ENCODE measurements around the gene SUN2. TPM values are rescaled to one million over a fixed set of nuclear protein-coding genes. Genes with fewer than 3 reads are reported as not detected.

The SUN2 gene
- total and polyA plus RNA-seq, 8 donors: 44.8 to 99.2 (median 76.4) TPM

- H3K4me1 ChIP-seq: no peaks in the 10 kb centered on the region
- WGBS, 2 donors: 69 to 81% methylated on average over 13 of the region's 13 CpGs
- H3K36me3 ChIP-seq: peaks cover 0 to 12% (median 10%) of the 10 kb centered on the region in 3 donors
- no peak overlapping the region for H3K27ac ChIP-seq
- H3K27me3 ChIP-seq: no peaks in the 10 kb centered on the region
- ATAC-seq: no peak
- FAIRE-seq: no peak
- DNase-seq: no peak
- no peak overlapping the region for H3K4me3 ChIP-seq
- no peak for TF ChIP-seq CTCF (IDR thresholded peaks at IDR 0.05)
- intact Hi-C loops (cut with DNase I): no loop called here
- no peaks in the 10 kb centered on the region for H3K9me3 ChIP-seq
These were observed 25.2 kb upstream of the SUN2 start for GRCh38 chr22:38781033-38781432.

GRCh38 chr22:38777087-38777671 lies 21.4 kb upstream of the SUN2 start:
- FAIRE-seq: no peak
- no peaks in the 10 kb centered on the region for H3K4me1 ChIP-seq
- intact Hi-C loops (cut with DNase I): no loop called here
- no peaks in the 10 kb centered on the region for H3K27me3 ChIP-seq
- TF ChIP-seq CTCF (IDR thresholded peaks at IDR 0.05): no peak
- H3K36me3 ChIP-seq: peaks cover 0 to 12% (median 10%) of the 10 kb centered on the region in 3 donors
- no peak for DNase-seq
- no peak overlapping the region for H3K4me3 ChIP-seq
- H3K27ac ChIP-seq: no peak overlapping the region
- H3K9me3 ChIP-seq: no peaks in the 10 kb centered on the region
- WGBS, 2 donors: 88 to 92% methylated on average over 23 to 27 of the region's 27 CpGs
- ATAC-seq: no peak

DNA sequence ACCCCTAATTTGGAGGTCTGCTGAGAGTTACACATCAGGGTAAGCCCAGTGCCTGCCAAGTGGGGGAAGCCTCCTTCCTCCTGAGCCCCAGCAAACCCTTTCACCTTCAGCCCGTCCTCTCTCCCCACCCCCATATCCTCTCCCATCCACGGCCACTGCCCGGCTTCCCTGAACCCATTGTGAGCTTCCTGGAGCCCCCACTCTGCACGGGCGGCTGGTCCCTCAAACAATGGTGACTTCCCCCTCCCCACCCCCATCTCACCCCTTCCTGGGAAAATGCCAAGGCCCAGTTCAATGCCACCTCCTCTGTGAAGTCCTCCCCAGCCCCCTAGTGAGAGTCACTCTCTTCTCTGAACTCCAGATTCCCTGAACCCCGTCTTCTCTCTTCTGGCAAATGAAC lies 20.3 kb upstream of the SUN2 start:
- no peak for FAIRE-seq
- no peak overlapping the region for H3K27ac ChIP-seq

GRCh38 chr22:38775656-38776055 lies 19.9 kb upstream of the SUN2 start:
- ATAC-seq (no peak), DNase-seq (no peak), FAIRE-seq (no peak)
- Histone ChIP-seq H3K4me1 (no peaks in the 10 kb centered on the region), H3K27ac (no peak overlapping the region), H3K4me3 (no peak overlapping the region), H3K36me3 (peaks cover 0 to 11% (median 7%) of the 10 kb centered on the region in 3 donors), H3K27me3 (no peaks in the 10 kb centered on the region), H3K9me3 (no peaks in the 10 kb centered on the region)
- TF ChIP-seq CTCF (IDR thresholded peaks at IDR 0.05): no peak
- intact Hi-C loops (cut with DNase I): no loop called here
- 78 to 82% methylated on average over 13 of the region's 13 CpGs for WGBS, 2 donors

More for the DNA sequence above, 20.3 kb upstream of the SUN2 start:
- WGBS, 2 donors: 62 to 68% methylated on average over 6 of the region's 6 CpGs
- TF ChIP-seq CTCF (IDR thresholded peaks at IDR 0.05): no peak
- ATAC-seq (no peak), DNase-seq (no peak)
- Histone ChIP-seq H3K27me3 (no peaks in the 10 kb centered on the region), H3K4me1 (no peaks in the 10 kb centered on the region), H3K36me3 (peaks cover 0 to 12% (median 10%) of the 10 kb centered on the region in 3 donors), H3K4me3 (no peak overlapping the region), H3K9me3 (no peaks in the 10 kb centered on the region)
- intact Hi-C loops (cut with DNase I): no loop called here

DNA sequence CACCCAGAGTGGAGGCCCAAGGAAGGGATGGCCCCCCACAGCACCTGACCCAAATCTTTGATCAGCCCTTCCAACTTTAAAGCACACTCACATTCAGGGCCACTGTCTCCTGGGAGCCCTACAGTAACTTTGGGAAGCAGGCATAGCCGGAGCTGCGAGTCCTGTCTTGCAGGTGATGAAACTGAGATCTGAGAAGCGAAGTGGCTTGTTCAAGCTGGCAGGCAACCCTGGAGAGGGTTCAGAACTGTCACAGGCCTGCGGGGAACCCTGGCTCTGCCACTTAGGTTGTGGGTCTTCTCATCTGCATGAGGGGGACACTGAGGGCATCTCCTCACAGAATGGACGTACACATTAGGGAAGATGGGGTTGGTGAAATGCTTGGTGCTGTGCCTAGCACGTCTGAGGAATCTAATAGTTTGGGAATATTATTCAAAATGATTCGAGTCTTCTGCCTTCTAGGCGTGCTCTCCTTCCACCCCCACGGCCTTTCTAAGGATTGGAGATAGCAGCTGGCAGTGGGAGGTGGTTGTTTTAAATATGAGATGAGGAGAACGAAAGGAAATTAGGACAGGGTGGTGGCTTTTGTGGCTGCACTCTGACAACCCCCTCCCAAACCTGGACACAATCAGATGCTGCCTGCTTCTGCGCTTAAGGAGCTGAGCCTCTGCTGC lies 18.8 kb upstream of the SUN2 start:
- Histone ChIP-seq H3K9me3 (no peaks in the 10 kb centered on the region), H3K4me3 (no peak overlapping the region), H3K27ac (no peak overlapping the region), H3K4me1 (no peaks in the 10 kb centered on the region), H3K27me3 (no peaks in the 10 kb centered on the region), H3K36me3 (peaks cover 0 to 2% (median 2%) of the 10 kb centered on the region in 3 donors)
- TF ChIP-seq CTCF (IDR thresholded peaks at IDR 0.05): no peak
- WGBS, 2 donors: 71 to 76% methylated on average over 11 of the region's 11 CpGs
- DNase-seq: no peak
- intact Hi-C loops (cut with DNase I): no loop called here
- no peak for FAIRE-seq
- ATAC-seq: no peak

Measured in pancreas (tissue), 10 donors.